Endothelial cell of umbilical vein (primary cell): ENCODE data around the gene PLCB4. TPM values are rescaled to one million over a fixed set of nuclear protein-coding genes. Genes with fewer than 3 reads are reported as not detected.

ENCODE experiments used
- BruUV-seq: library from RNA; stranded (reverse); fragments of 400-500 nt; replicated peaks from 2 replicates; lab custom pipeline; 2021; lab: Mats Ljungman, UMichigan
- CTCF ChIA-PET: fragments of 300-600, 350-600 bp; sonication (Branson Sonifier 250); formaldehyde crosslinking; loops from one replicate; lab custom pipeline; 2021; ENCODE audit warnings: antibody characterized with exemption, inconsistent platforms; lab: Charles Lee
- POLR2A ChIA-PET: fragments of 300-600, 350-600 bp; sonication (Branson Sonifier 250); formaldehyde crosslinking; loops from one replicate; lab custom pipeline; 2021; ENCODE audit warnings: antibody characterized with exemption, inconsistent platforms; lab: Charles Lee
- DNase-seq: peaks from one replicate; pipeline ENCODE4 v3.0.0-alpha.2; 2011; ENCODE audit warnings: low read depth, low spot score
- FAIRE-seq: peaks from 2 replicates; lab custom pipeline; 2011; peaks lifted over from hg19 to GRCh38; lab: Jason Lieb, UNC
- H2AFZ ChIP-seq: 2 replicates; pipeline ENCODE4 v1.6.0; 2012; ENCODE audit warnings: low read depth, low read length, control low read depth, inconsistent platforms
- H3K27ac ChIP-seq: 2 replicates; pipeline ENCODE4 v1.5.1; 2011; ENCODE audit warnings: low read depth, mild to moderate bottlenecking, control low read depth, low read length, moderate library complexity; ENCODE audit not compliant: insufficient read depth
- H3K27me3 ChIP-seq, 2 experiments: 2 replicates each; pipeline versions ENCODE4 v1.6.0 to v1.6.1; 2011; ENCODE audit warnings: low read length in 2 of 2, mixed read lengths in 1 of 2; ENCODE audit not compliant: control insufficient read depth in 2 of 2, insufficient read depth in 2 of 2
- H3K36me3 ChIP-seq, 2 experiments: 2 replicates in 1 of 2; 3 replicates in 1 of 2; pipeline ENCODE4 v1.5.1; 2011; ENCODE audit warnings: low read length in 2 of 2, mild to moderate bottlenecking in 1 of 2, moderate library complexity in 1 of 2; ENCODE audit not compliant: control insufficient read depth in 2 of 2, insufficient read depth in 2 of 2; ENCODE audit errors: extremely low read depth in 1 of 2
- H3K4me1 ChIP-seq: 3 replicates; pipeline ENCODE4 v1.5.1; 2011; ENCODE audit warnings: mild to moderate bottlenecking, low read length; ENCODE audit not compliant: control insufficient read depth, insufficient read depth; ENCODE audit errors: extremely low read depth
- H3K4me2 ChIP-seq: 2 replicates; pipeline ENCODE4 v1.6.1; 2011; ENCODE audit warnings: low read length, control low read depth, mixed read lengths; ENCODE audit not compliant: insufficient read depth
- H3K4me3 ChIP-seq, 3 experiments: fragments of 200-600 bp in 1 of 3; sonication (generic), shearing (Covaris generic) in 1 of 3; replicated peaks in 1 of 3; 2 replicates each; pipeline ENCODE4 v1.5.1; 2011 to 2016; ENCODE audit warnings: control low read depth in 3 of 3, low read length in 3 of 3, mild to moderate bottlenecking in 2 of 3, inconsistent platforms in 1 of 3, low read depth in 1 of 3, moderate library complexity in 1 of 3; ENCODE audit not compliant: insufficient read depth in 1 of 3
- H3K79me2 ChIP-seq: 2 replicates; pipeline ENCODE4 v1.6.0; 2012; ENCODE audit warnings: low read length, inconsistent platforms; ENCODE audit not compliant: control insufficient read depth, insufficient read depth
- H3K9ac ChIP-seq: replicated peaks from 2 replicates; pipeline ENCODE3; 2011; ENCODE audit warnings: low read length, control low read depth; ENCODE audit not compliant: insufficient read depth; ENCODE audit errors: extremely low read depth
- H3K9me1 ChIP-seq: replicated peaks from 3 replicates; pipeline ENCODE4 v1.6.0; 2011; ENCODE audit warnings: mild to moderate bottlenecking, low read length; ENCODE audit not compliant: control insufficient read depth, insufficient read depth; ENCODE audit errors: extremely low read depth
- H3K9me3 ChIP-seq: replicated peaks from 2 replicates; pipeline ENCODE4 v1.5.1; 2012; ENCODE audit warnings: low read length, inconsistent platforms; ENCODE audit not compliant: control insufficient read depth, insufficient read depth
- H4K20me1 ChIP-seq: replicated peaks from 2 replicates; pipeline ENCODE3; 2011; ENCODE audit warnings: mild to moderate bottlenecking, low read length; ENCODE audit not compliant: control insufficient read depth, insufficient read depth; ENCODE audit errors: extremely low read depth
- CTCF ChIP-seq, 2 donors: IDR thresholded peaks; 1 replicate in 1 of 2; 2 replicates in 1 of 2; pipeline ENCODE4 v1.5.1; 2011; ENCODE audit warnings: low read length in 2 of 2, mild to moderate bottlenecking in 2 of 2, moderate library complexity in 2 of 2, control low read depth in 1 of 2, inconsistent platforms in 1 of 2, low read depth in 1 of 2; ENCODE audit not compliant: insufficient read depth in 1 of 2; ENCODE audit errors: extremely low read depth in 1 of 2
- EZH2 ChIP-seq: IDR thresholded peaks from 2 replicates; pipeline ENCODE4 v1.6.1; 2012; ENCODE audit warnings: borderline replicate concordance, low read depth, mild to moderate bottlenecking, moderate library complexity, low read length, inconsistent platforms; ENCODE audit not compliant: severe bottlenecking
- FOS ChIP-seq: IDR thresholded peaks from 2 replicates; pipeline ENCODE4 v1.6.1; 2011; ENCODE audit warnings: mild to moderate bottlenecking, low read length, moderate library complexity, borderline replicate concordance; ENCODE audit not compliant: insufficient read depth
- GATA2 ChIP-seq: IDR thresholded peaks from 2 replicates; pipeline ENCODE4 v1.7.0; 2011; ENCODE audit warnings: low read depth, mild to moderate bottlenecking, moderate library complexity, mixed read lengths, low read length; ENCODE audit not compliant: insufficient read length, insufficient read depth
- JUN ChIP-seq: IDR thresholded peaks from 2 replicates; pipeline ENCODE4 v1.6.1; 2011; ENCODE audit warnings: borderline replicate concordance, low read depth; ENCODE audit not compliant: insufficient read length, insufficient read depth
- MAX ChIP-seq: IDR thresholded peaks from 2 replicates; pipeline ENCODE4 v1.6.1; 2011; ENCODE audit not compliant: insufficient read depth, insufficient read length
- MYC ChIP-seq: IDR thresholded peaks from one replicate; pipeline ENCODE4 v1.6.1; 2011; ENCODE audit warnings: mild to moderate bottlenecking, low read depth, low read length
- POLR2A ChIP-seq: IDR thresholded peaks from 2 replicates; pipeline ENCODE4 v1.6.1; 2012; ENCODE audit warnings: low read depth, mild to moderate bottlenecking, control low read depth, low read length
- POLR2AphosphoS5 ChIP-seq: IDR thresholded peaks from 2 replicates; pipeline ENCODE4 v1.6.1; 2012; ENCODE audit warnings: low read depth, mild to moderate bottlenecking, control low read depth, low read length, moderate library complexity; ENCODE audit not compliant: insufficient read depth
- dilution Hi-C: fragments of 300-500 bp; cut with MboI; formaldehyde crosslinking; loops from one replicate; pipeline ENCODE4 v1.15.0; 2019; ENCODE audit warnings: low sequenced_read_pairs; ENCODE audit not compliant: extremely low pct_ligation_motif_present
- intact Hi-C: fragments of 100-400 bp; cut with micrococcal nuclease; formaldehyde crosslinking; loops from one replicate; pipeline ENCODE4 v1.10.0; 2022
- polyA plus RNA-seq, 4 experiments: library from polyadenylated mRNA; depleted of rRNA in 3 of 4; stranded (reverse) in 3 of 4; unstranded in 1 of 4; fragments of >200 nt; gene quantifications; 2 replicates each; pipeline versions ENCODE4 v1.2.1 to v1.2.3, GENCODE V29; 2011 to 2012; ENCODE audit warnings: missing spikeins in 1 of 4
- total RNA-seq: library from RNA; stranded (reverse); gene quantifications from 2 replicates; pipeline ENCODE4 v1.2.3, GENCODE V29; 2021

PLCB4 gene
- total and polyA plus RNA-seq, 2 donors (not counting 3 experiments of a cell fraction or from before 2014, with no cell fraction given) = 0.37 to 1.7 TPM

- no peaks in the 10 kb centered on the region for H3K36me3 ChIP-seq
- intact Hi-C loops (no loop called here), dilution Hi-C loops (no loop called here)
- no peak overlapping the region for H3K9ac ChIP-seq
- no peak for TF ChIP-seq POLR2AphosphoS5
- TF ChIP-seq GATA2 = no peak
- no peak for TF ChIP-seq MAX
- no peak for TF ChIP-seq EZH2
- TF ChIP-seq MYC = no peak
- TF ChIP-seq POLR2A = no peak
- TF ChIP-seq CTCF (IDR thresholded peaks at IDR 0.05; ENCODE audit: extremely low read depth in 1 of 2, insufficient read depth in 1 of 2, low read depth in 1 of 2, low read length in 2 of 2) = no peak
- no peak for TF ChIP-seq JUN
- TF ChIP-seq FOS = no peak
- H3K4me2 ChIP-seq = no peak overlapping the region
- H3K9me3 ChIP-seq = no peaks in the 10 kb centered on the region
- no peaks in the 10 kb centered on the region for H3K9me1 ChIP-seq
- no peak for DNase-seq
- H3K4me1 ChIP-seq = no peaks in the 10 kb centered on the region
- H4K20me1 ChIP-seq = no peaks in the 10 kb centered on the region
- no peaks in the 10 kb centered on the region for H3K79me2 ChIP-seq
- no peak for FAIRE-seq
- H3K4me3 ChIP-seq = no peak overlapping the region
- ChIA-PET POLR2A (no interaction called here), CTCF (interaction anchor here (1.0 to 1.8 kb wide), 2 partner anchors 45 to 157 kb away, joined by 4 to 5 read pairs; no protein-coding TSS in a partner anchor)
- no TSS peak for BruUV-seq
- no peak overlapping the region for H2AFZ ChIP-seq
- no peaks in the 10 kb centered on the region for H3K27me3 ChIP-seq
- H3K27ac ChIP-seq = no peak overlapping the region
Observed at GRCh38 chr20:9453201-9453600, 384.3 kb downstream of the PLCB4 start.
